Fibroblast of the aortic adventitia (primary cell): Measurements from ENCODE around the gene IMMP2L. TPM values are rescaled to one million over a fixed set of nuclear protein-coding genes. Genes with fewer than 3 reads are reported as not detected.

ENCODE experiments used
- DNase-seq: peaks from one replicate; pipeline ENCODE4 v3.0.0-alpha.2; 2010; ENCODE audit warnings: low read depth
- H3K4me3 ChIP-seq: 2 replicates; pipeline ENCODE4 v1.5.1; 2011; ENCODE audit warnings: low read depth, mild to moderate bottlenecking, control low read depth, low read length, moderate library complexity
- CTCF ChIP-seq: IDR thresholded peaks from 2 replicates; pipeline ENCODE4 v1.5.1; 2011; ENCODE audit warnings: mild to moderate bottlenecking, low read length, control low read depth, inconsistent platforms; ENCODE audit not compliant: insufficient read depth
- total RNA-seq: library from RNA; depleted of rRNA; stranded (reverse); fragments of >200 nt; gene quantifications from 2 replicates; pipeline ENCODE4 v1.2.3, GENCODE V29; 2012; ENCODE audit warnings: low replicate concordance

Gene IMMP2L
- total RNA-seq, 1 donor = 9.9 TPM

- no peak for TF ChIP-seq CTCF
- H3K4me3 ChIP-seq = no peak overlapping the region
- no peak for DNase-seq
Measured at GRCh38 chr7:111568870-111569462, 6.7 kb upstream of the IMMP2L start.

- TF ChIP-seq CTCF = no peak
- no peak for DNase-seq
- no peak overlapping the region for H3K4me3 ChIP-seq
Measured at GRCh38 chr7:111568419-111568818, 6.1 kb upstream of the IMMP2L start.

GRCh38 chr7:111564078-111564477 lies 1.8 kb upstream of the IMMP2L start:
- H3K4me3 ChIP-seq = no peak overlapping the region
- no peak for TF ChIP-seq CTCF
- no peak for DNase-seq

- TF ChIP-seq CTCF = no peak
- no peak for DNase-seq
- peak overlapping the region; percentile 75 for H3K4me3 ChIP-seq
Measured at GRCh38 chr7:111561654-111561903, 713 bp downstream of the IMMP2L start.

- TF ChIP-seq CTCF = no peak
- peak overlapping the region; percentile 75 for H3K4me3 ChIP-seq
- DNase-seq = peak; percentile 60
Measured at GRCh38 chr7:111560773-111561653, 1.3 kb downstream of the IMMP2L start.

- no peak for TF ChIP-seq CTCF
- no peak overlapping the region for H3K4me3 ChIP-seq
- DNase-seq = peak; percentile 23
Measured at GRCh38 chr7:111558991-111559390, 3.3 kb downstream of the IMMP2L start.
